ENCODE data around the gene PPP1R14C. TPM values are rescaled to one million over a fixed set of nuclear protein-coding genes. Genes with fewer than 3 reads are reported as not detected.

The PPP1R14C gene
- total and polyA plus RNA-seq, 4 donors, result 0.18 to 2.8 (median 0.48) TPM

- Histone ChIP-seq H3K27me3 (ENCODE audit: control insufficient read depth in 1 of 2, insufficient read depth in 2 of 2, low read length in 1 of 2) (no peaks in the 10 kb centered on the region), H3K4me3 (ENCODE audit: low read length in 2 of 2) (no peak overlapping the region), H3K9me3 (ENCODE audit: control insufficient read depth, low read length) (no peaks in the 10 kb centered on the region), H3K27ac (ENCODE audit: low read depth in 1 of 2, low read length in 2 of 2) (no peak overlapping the region), H3K36me3 (ENCODE audit: control insufficient read depth in 1 of 2, insufficient read depth in 2 of 2, low read length in 1 of 2) (no peaks in the 10 kb centered on the region), H3K4me1 (ENCODE audit: control insufficient read depth in 1 of 2, insufficient read depth in 2 of 2, low read length in 2 of 2) (no peaks in the 10 kb centered on the region)
- WGBS, 2 donors, result 78 to 83% methylated on average over 3 of the region's 3 CpGs
- ATAC-seq (ENCODE audit: low FRiP score) (no peak), DNase-seq (no peak)
- intact Hi-C loops (cut with DNase I), result no loop called here
Observed at GRCh38 chr6:150227281-150227680, 84.4 kb downstream of the PPP1R14C start.

DNA sequence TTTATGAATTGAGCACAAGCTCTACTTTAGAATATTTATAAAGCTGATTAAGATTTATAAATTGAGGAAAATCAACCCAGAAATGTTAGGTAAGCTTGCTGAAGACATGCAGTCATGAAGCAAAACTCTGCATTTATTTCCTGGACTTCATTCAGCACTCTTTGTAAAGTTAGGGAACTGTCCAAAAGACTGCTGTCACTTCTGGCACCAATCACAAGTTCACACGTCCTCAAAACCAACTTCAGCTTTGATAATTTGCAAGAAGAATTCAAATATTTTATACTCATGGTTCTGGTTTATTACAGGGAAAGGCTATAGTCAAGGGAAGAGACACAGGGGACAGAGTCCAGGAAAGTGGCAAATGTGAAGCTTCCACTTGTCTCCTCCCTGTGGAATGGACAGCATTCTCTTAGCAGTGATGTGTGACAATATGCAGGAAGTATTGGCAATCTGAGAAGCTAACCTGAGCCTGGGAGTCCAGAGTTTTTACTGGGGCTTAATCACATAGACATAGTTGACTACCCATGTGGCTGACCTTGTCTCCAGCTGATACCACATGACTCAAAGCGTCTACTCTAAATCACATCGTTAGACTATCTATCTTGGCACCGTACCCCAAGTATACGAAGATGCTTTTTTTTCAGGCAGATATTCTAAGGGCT, 85.4 kb downstream of the PPP1R14C start:
- Histone ChIP-seq H3K9me3 (ENCODE audit: control insufficient read depth, low read length) (no peaks in the 10 kb centered on the region), H3K36me3 (ENCODE audit: control insufficient read depth in 1 of 2, insufficient read depth in 2 of 2, low read length in 1 of 2) (no peaks in the 10 kb centered on the region), H3K4me3 (ENCODE audit: low read length in 2 of 2) (no peak overlapping the region), H3K27ac (ENCODE audit: low read depth in 1 of 2, low read length in 2 of 2) (no peak overlapping the region), H3K4me1 (ENCODE audit: control insufficient read depth in 1 of 2, insufficient read depth in 2 of 2, low read length in 2 of 2) (no peaks in the 10 kb centered on the region), H3K27me3 (ENCODE audit: control insufficient read depth in 1 of 2, insufficient read depth in 2 of 2, low read length in 1 of 2) (no peaks in the 10 kb centered on the region)
- ATAC-seq (ENCODE audit: low FRiP score) (no peak), DNase-seq (no peak)
- 50 to 58% methylated on average over 5 of the region's 5 CpGs for WGBS, 2 donors
- intact Hi-C loops (cut with DNase I), result no loop called here

- ATAC-seq (ENCODE audit: low FRiP score), result no peak
- Histone ChIP-seq H3K27ac (ENCODE audit: low read depth in 1 of 2, low read length in 2 of 2) (no peak overlapping the region), H3K9me3 (ENCODE audit: control insufficient read depth, low read length) (no peaks in the 10 kb centered on the region), H3K4me3 (ENCODE audit: low read length in 2 of 2) (no peak overlapping the region), H3K36me3 (ENCODE audit: control insufficient read depth in 1 of 2, insufficient read depth in 2 of 2, low read length in 1 of 2) (no peaks in the 10 kb centered on the region), H3K27me3 (ENCODE audit: control insufficient read depth in 1 of 2, insufficient read depth in 2 of 2, low read length in 1 of 2) (no peaks in the 10 kb centered on the region), H3K4me1 (ENCODE audit: control insufficient read depth in 1 of 2, insufficient read depth in 2 of 2, low read length in 2 of 2) (no peaks in the 10 kb centered on the region)
- no peak for DNase-seq
- intact Hi-C loops (cut with DNase I), result no loop called here
- 73 to 77% methylated on average over 6 of the region's 6 CpGs for WGBS, 2 donors
Observed at GRCh38 chr6:150229436-150230163, 86.8 kb downstream of the PPP1R14C start.

- no peak overlapping the region for H3K27ac ChIP-seq (ENCODE audit: low read depth in 1 of 2, low read length in 2 of 2)
- H3K36me3 ChIP-seq (ENCODE audit: control insufficient read depth in 1 of 2, insufficient read depth in 2 of 2, low read length in 1 of 2), result no peaks in the 10 kb centered on the region
- 87 to 90% methylated on average over 5 of the region's 5 CpGs for WGBS, 2 donors
- H3K9me3 ChIP-seq (ENCODE audit: control insufficient read depth, low read length), result no peaks in the 10 kb centered on the region
- no peak overlapping the region for H3K4me3 ChIP-seq (ENCODE audit: low read length in 2 of 2)
- DNase-seq (no peak), ATAC-seq (ENCODE audit: low FRiP score) (no peak)
- H3K4me1 ChIP-seq (ENCODE audit: control insufficient read depth in 1 of 2, insufficient read depth in 2 of 2, low read length in 2 of 2), result no peaks in the 10 kb centered on the region
- intact Hi-C loops (cut with DNase I), result no loop called here
- no peaks in the 10 kb centered on the region for H3K27me3 ChIP-seq (ENCODE audit: control insufficient read depth in 1 of 2, insufficient read depth in 2 of 2, low read length in 1 of 2)
Observed at GRCh38 chr6:150230164-150230561, 87.3 kb downstream of the PPP1R14C start.

DNA sequence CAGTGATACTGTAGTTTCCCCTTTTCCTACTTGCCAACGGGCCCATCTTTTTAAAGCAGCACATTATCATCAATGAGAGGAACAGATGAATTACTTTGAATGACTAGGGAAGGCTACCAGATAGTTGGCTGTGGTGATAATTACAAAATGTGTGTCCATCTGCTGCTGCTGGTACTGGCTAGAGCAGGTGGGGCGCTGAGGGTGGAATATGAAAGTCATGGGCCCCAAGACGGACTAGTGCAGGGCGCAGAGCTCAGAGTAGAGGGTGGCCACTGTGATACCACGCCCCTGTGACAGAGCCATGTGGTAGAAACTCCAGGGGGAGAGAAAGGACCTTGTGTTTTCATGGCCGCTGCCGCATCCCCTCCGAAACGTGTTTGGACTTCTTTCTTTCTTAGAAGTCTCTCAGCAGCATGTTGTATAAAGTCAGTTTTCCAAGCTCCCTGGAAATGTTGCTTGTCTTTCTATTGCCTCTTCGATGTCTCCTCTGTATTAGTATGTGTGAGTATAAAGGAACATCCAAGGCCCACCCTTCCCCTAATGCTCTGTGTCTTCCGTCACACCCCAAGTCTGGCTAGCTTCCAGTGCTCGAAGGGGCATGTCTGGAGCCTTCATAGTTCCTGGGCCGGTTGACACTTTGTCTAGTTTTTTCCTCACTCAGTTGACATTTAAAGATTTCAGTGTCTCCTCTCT, 88.1 kb downstream of the PPP1R14C start:
- ATAC-seq (ENCODE audit: low FRiP score), result no peak
- WGBS, 2 donors, result 83 to 84% methylated on average over 13 of the region's 13 CpGs
- Histone ChIP-seq H3K9me3 (ENCODE audit: control insufficient read depth, low read length) (no peaks in the 10 kb centered on the region), H3K27ac (ENCODE audit: low read depth in 1 of 2, low read length in 2 of 2) (no peak overlapping the region), H3K27me3 (ENCODE audit: control insufficient read depth in 1 of 2, insufficient read depth in 2 of 2, low read length in 1 of 2) (no peaks in the 10 kb centered on the region), H3K36me3 (ENCODE audit: control insufficient read depth in 1 of 2, insufficient read depth in 2 of 2, low read length in 1 of 2) (no peaks in the 10 kb centered on the region), H3K4me3 (ENCODE audit: low read length in 2 of 2) (no peak overlapping the region), H3K4me1 (ENCODE audit: control insufficient read depth in 1 of 2, insufficient read depth in 2 of 2, low read length in 2 of 2) (no peaks in the 10 kb centered on the region)
- intact Hi-C loops (cut with DNase I), result no loop called here
- DNase-seq, result no peak

- no peak overlapping the region for H3K27ac ChIP-seq (ENCODE audit: low read depth in 1 of 2, low read length in 2 of 2)
- ATAC-seq (ENCODE audit: low FRiP score) (no peak), DNase-seq (no peak)
- H3K36me3 ChIP-seq (ENCODE audit: control insufficient read depth in 1 of 2, insufficient read depth in 2 of 2, low read length in 1 of 2), result no peaks in the 10 kb centered on the region
- H3K27me3 ChIP-seq (ENCODE audit: control insufficient read depth in 1 of 2, insufficient read depth in 2 of 2, low read length in 1 of 2), result no peaks in the 10 kb centered on the region
- intact Hi-C loops (cut with DNase I), result no loop called here
- 95 to 99% methylated on average over 2 of the region's 2 CpGs for WGBS, 2 donors
- no peaks in the 10 kb centered on the region for H3K9me3 ChIP-seq (ENCODE audit: control insufficient read depth, low read length)
- no peak overlapping the region for H3K4me3 ChIP-seq (ENCODE audit: low read length in 2 of 2)
- H3K4me1 ChIP-seq (ENCODE audit: control insufficient read depth in 1 of 2, insufficient read depth in 2 of 2, low read length in 2 of 2), result no peaks in the 10 kb centered on the region
Observed at GRCh38 chr6:150231525-150231850, 88.6 kb downstream of the PPP1R14C start.

GRCh38 chr6:150233843-150234269, 91.0 kb downstream of the PPP1R14C start:
- intact Hi-C loops (cut with DNase I), result no loop called here
- Histone ChIP-seq H3K27me3 (ENCODE audit: control insufficient read depth in 1 of 2, insufficient read depth in 2 of 2, low read length in 1 of 2) (no peaks in the 10 kb centered on the region), H3K4me3 (ENCODE audit: low read length in 2 of 2) (no peak overlapping the region), H3K9me3 (ENCODE audit: control insufficient read depth, low read length) (no peaks in the 10 kb centered on the region), H3K4me1 (ENCODE audit: control insufficient read depth in 1 of 2, insufficient read depth in 2 of 2, low read length in 2 of 2) (no peaks in the 10 kb centered on the region), H3K27ac (ENCODE audit: low read depth in 1 of 2, low read length in 2 of 2) (no peak overlapping the region), H3K36me3 (ENCODE audit: control insufficient read depth in 1 of 2, insufficient read depth in 2 of 2, low read length in 1 of 2) (no peaks in the 10 kb centered on the region)
- ATAC-seq (ENCODE audit: low FRiP score) (no peak), DNase-seq (no peak)
- 91 to 93% methylated on average over 5 of the region's 5 CpGs for WGBS, 2 donors

- Histone ChIP-seq H3K27me3 (ENCODE audit: control insufficient read depth in 1 of 2, insufficient read depth in 2 of 2, low read length in 1 of 2) (no peaks in the 10 kb centered on the region), H3K36me3 (ENCODE audit: control insufficient read depth in 1 of 2, insufficient read depth in 2 of 2, low read length in 1 of 2) (no peaks in the 10 kb centered on the region), H3K4me1 (ENCODE audit: control insufficient read depth in 1 of 2, insufficient read depth in 2 of 2, low read length in 2 of 2) (no peaks in the 10 kb centered on the region), H3K27ac (ENCODE audit: low read depth in 1 of 2, low read length in 2 of 2) (no peak overlapping the region), H3K4me3 (ENCODE audit: low read length in 2 of 2) (no peak overlapping the region), H3K9me3 (ENCODE audit: control insufficient read depth, low read length) (no peaks in the 10 kb centered on the region)
- intact Hi-C loops (cut with DNase I), result no loop called here
- ATAC-seq (ENCODE audit: low FRiP score) (no peak), DNase-seq (no peak)
- 93 to 94% methylated on average over 5 of the region's 5 CpGs for WGBS, 2 donors
Observed at GRCh38 chr6:150235218-150235617, 92.4 kb downstream of the PPP1R14C start.

DNA sequence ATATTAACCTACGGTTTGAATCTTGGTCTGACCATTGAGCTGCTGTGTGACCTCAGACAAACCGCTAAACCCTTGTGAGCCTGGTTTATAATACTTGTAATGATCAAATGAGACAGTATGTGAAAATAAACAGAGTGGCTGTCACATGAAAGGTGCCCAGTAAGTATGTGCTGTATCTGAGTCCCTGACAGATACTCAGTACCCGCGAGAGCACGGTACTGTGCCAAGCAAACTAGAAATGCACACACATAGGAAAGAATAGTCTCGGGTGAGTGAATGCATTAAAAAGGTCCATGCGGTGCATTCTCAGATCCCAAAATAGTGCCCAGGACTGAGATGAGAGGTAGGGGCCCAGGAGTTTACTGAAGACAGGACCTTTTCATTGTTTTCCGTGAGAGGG, 93.3 kb downstream of the PPP1R14C start:
- Histone ChIP-seq H3K4me1 (ENCODE audit: control insufficient read depth in 1 of 2, insufficient read depth in 2 of 2, low read length in 2 of 2) (no peaks in the 10 kb centered on the region), H3K27ac (ENCODE audit: low read depth in 1 of 2, low read length in 2 of 2) (no peak overlapping the region), H3K9me3 (ENCODE audit: control insufficient read depth, low read length) (no peaks in the 10 kb centered on the region), H3K36me3 (ENCODE audit: control insufficient read depth in 1 of 2, insufficient read depth in 2 of 2, low read length in 1 of 2) (no peaks in the 10 kb centered on the region), H3K27me3 (ENCODE audit: control insufficient read depth in 1 of 2, insufficient read depth in 2 of 2, low read length in 1 of 2) (no peaks in the 10 kb centered on the region), H3K4me3 (ENCODE audit: low read length in 2 of 2) (no peak overlapping the region)
- intact Hi-C loops (cut with DNase I), result no loop called here
- WGBS, 2 donors, result 75% methylated on average over 8 of the region's 8 CpGs
- DNase-seq, result no peak
- no peak for ATAC-seq (ENCODE audit: low FRiP score)
